Stimulated activated CD8-positive, alpha-beta memory T cell treated with anti-CD3 and anti-CD28 coated beads, Interleukin-4, amount 100 ng/mL, for 1 hour (primary cell): ENCODE results near the gene PTMS.

ENCODE experiments used
- DNase-seq, 2 donors: peaks; one replicate each; pipeline ENCODE4 v3.0.0-alpha.2; 2020; ENCODE audit warnings: low read depth in 2 of 2, low spot score in 1 of 2

PTMS gene

DNA sequence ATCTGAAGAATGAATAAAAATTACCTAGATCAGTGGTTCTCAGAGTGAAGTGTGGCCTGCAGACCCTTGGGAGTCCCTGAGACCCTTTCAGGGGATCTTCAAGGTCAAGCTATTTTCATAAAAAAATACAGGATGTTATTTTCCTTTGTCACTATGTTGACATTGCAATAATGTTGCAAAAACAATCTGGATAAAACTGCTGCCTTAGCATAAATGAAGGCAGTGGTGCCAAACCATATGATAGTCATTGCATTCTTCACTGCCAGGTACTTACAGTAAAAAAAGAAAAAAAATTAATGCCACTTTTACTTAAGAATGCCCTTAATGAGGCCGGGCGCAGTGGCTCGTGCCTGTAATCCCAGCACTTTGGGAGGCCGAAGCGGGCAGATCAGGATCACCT, 21.1 kb downstream of the PTMS start:
- DNase-seq, result no peak

- DNase-seq, result no peak
Observed at GRCh38 chr12:6788972-6789924, 23.1 kb downstream of the PTMS start, which contains the start of gene CD4. CD4 (plus strand) TSS chr12:6789528; CDS start chr12:6800139, 10,611 bp downstream.

GRCh38 chr12:6790496-6791150, 24.5 kb downstream of the PTMS start:
- no peak for DNase-seq

DNA sequence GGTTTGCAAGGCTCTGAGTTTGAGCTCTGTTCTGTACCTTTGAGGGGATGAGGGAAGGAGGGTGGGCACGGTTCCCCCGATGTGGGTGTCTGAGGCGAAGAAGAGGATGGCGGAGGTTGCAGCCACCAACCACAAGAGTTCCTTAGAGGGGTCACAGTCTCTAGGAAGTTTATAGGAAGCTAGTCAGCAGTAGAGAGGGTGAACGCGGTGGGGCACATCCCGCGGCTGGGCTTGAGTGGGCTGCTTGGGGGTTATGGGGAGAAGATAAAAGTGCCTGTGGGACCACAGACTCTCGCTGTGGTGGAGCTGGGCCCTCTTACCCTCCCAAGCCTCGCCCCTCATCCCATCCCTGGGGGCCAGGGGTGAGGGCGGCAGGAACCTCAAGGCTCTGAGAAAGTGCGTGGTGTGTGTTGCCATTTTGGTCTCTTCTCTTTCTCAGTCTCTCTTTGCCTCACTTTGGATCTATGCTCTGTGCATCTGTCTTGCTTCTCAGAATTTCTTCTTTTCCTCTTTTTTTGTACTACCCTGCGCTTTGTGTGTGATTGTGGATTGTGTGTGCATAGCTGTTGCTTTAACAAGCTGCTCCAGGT, 25.9 kb downstream of the PTMS start:
- DNase-seq, result no peak

DNA sequence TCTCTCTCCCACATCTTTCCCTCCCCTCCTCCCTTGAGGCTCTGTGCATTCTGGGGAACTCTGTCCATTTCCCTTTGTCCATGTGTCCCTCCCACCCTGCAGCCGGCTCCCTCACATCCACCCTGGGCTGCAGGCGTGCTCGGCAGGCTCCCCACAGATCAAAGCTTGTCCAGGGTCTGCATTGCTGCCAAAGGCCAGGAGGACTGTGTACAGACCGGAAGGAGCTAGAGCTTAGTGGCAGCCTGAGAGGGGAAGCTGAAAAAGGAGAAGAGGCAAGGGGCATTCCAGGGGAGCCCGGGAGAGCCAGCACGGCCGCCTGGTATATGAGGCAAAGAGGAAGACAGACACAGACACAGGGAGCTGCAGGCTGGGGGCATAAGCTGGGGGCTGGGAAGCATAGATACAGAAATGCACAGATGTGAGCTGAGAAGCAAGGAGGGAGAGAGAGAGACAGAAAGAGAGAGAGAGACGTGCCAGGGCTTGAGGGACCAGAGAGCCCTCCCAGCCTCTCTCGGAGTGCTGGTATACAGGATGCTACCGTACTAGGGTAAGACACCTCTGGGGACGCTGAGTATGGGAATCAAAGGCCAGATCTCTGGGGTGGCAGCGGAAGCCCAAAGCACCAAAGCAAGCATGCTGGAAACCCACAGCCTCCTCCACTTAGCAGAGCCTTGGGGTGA, 26.5 kb downstream of the PTMS start:
- no peak for DNase-seq

- DNase-seq, result no peak
Observed at GRCh38 chr12:6795088-6795487, 28.9 kb downstream of the PTMS start.

DNA sequence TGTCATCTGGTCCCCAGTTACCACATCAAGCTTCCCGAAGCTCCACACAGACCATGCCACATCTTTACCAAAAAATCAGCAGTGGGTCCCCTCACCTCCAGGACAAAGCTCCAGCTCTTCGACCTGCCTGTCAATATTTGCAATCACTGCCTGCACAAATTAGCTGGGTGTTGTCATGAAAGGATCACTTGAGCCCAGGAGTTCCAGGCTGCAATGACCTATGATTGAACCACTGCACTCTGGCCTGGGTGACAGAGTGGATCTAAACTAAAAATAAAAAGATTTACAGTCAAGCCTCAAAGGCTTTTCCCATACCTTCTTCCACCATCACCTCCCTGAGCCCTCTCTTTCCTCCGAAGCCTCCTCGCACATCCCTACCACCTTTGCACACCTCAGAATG, 30.4 kb downstream of the PTMS start:
- DNase-seq, result no peak

DNA sequence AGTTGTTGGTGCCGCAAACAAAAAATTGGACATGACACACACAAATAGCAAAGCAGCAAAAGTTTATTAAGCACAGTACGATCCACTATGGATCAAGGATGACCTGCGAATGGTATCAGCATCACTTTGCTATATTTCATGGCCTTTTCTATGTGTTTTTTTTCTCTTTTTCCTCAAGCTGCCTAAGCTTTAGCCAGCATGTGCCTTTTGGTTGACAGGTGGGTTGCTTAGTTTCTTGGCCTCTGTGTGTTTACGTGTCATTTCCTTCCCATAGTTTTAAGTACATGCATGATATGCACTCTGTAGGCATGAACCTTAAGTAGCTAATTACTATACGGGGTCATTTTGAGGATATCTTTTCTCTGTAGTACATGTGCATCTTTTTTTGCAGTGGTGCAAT, 33.0 kb downstream of the PTMS start:
- no peak for DNase-seq

DNA sequence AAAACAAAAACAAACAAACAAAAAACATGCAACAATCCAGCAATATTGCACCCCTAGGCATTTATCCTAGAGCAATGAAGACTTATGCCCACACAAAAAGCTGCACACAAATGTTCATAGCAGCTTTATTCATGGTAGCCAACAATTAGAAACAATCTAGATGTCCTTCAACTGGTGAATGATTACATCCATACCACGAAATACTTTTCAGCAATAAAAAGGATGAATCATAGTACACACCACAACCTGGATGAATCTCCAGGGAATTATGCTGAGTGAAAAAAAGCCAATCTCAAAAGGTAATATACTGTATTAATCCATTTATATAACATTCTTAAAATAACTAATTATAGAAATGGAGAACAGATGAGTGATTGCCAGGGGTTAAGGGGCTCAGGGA, 41.0 kb downstream of the PTMS start:
- no peak for DNase-seq

- no peak for DNase-seq
Observed at GRCh38 chr12:6809056-6809455, 42.9 kb downstream of the PTMS start.

GRCh38 chr12:6810758-6811157, 44.6 kb downstream of the PTMS start:
- no peak for DNase-seq

DNA sequence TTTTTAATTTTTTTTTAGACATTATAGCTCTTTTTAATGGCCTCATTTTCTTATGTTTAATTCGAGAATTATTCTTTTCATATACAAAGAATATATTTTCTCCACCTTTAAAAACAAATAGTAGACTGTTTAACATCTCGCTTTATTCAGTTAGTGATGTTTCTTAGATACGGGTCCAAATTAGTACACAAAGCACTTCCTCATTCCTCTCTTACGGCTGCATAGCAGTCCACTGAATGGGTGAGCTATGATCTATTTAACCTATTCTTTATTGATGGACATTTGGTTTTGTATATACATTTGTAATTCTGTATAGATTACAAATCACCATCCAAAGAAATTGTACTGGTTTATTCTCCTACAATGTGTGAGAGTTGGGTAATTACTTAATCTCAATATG, 47.2 kb downstream of the PTMS start:
- DNase-seq, result no peak

DNA sequence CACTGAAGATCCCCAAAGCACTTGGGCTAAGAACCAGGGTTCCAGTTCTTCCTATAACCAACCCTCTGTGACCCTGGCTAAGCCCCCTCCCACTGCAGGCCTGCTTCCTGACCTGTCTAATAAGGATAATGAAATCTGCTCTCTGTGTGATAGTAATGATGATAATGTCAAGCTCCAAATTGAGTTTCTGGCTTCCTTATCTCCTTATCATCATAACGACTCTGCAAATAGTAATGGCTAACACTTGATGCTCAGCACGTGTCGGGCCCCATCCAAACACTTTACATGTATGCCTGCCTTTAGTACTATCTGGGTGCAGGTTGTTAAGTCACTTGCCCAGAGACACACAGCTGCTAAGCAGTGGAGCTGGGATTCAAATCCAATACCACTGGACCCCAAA, 50.4 kb downstream of the PTMS start:
- no peak for DNase-seq

DNA sequence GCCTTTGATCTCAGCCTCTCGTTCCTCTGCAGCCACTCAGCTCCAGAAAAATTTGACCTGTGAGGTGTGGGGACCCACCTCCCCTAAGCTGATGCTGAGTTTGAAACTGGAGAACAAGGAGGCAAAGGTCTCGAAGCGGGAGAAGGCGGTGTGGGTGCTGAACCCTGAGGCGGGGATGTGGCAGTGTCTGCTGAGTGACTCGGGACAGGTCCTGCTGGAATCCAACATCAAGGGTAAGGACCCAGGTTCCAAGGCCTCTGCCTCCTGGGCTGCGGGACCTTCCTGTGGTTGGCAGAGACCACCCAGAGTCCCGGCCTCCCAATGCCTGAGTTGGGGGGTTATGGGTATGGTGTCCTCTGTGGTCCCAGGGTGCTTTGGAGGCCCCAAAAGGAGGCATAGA, 50.9 kb downstream of the PTMS start:
- DNase-seq, result no peak

GRCh38 chr12:6817662-6818157, 51.5 kb downstream of the PTMS start:
- no peak for DNase-seq

DNA sequence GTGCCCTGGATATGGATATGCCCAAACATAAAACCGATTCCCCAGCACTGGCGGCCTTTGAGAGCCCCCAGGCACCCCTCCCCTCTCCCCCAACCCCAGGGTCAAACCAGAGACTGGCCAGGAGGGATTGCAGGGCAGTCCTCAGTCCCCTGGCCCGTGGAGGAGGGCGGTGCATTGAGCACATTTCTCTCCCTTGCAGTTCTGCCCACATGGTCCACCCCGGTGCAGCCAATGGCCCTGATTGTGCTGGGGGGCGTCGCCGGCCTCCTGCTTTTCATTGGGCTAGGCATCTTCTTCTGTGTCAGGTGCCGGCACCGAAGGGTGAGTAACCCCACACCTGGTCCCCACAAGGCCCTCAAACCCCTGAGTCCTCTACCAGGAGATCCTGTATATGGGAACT, 52.1 kb downstream of the PTMS start:
- no peak for DNase-seq

GRCh38 chr12:6818645-6819044, 52.5 kb downstream of the PTMS start:
- DNase-seq, result no peak

GRCh38 chr12:6819106-6820030, 53.2 kb downstream of the PTMS start:
- DNase-seq, result no peak

GRCh38 chr12:6820166-6820565, 54.0 kb downstream of the PTMS start:
- no peak for DNase-seq
